ENCODE measurements around the gene TDRD12.
"Not testable (repeated sequence)": the region's sequence is repeated elsewhere in the genome, so short reads cannot be mapped to it uniquely, and the experiment has no call there.

TDRD12 gene

GRCh38 chr19:32694316-32694715, 25.3 kb upstream of the TDRD12 start:
- not testable (repeated sequence) for DNase-seq

GRCh38 chr19:32694851-32695250, 24.7 kb upstream of the TDRD12 start:
- DNase-seq, result not testable (repeated sequence)

- not testable (repeated sequence) for DNase-seq
These were observed 24.1 kb upstream of the TDRD12 start for GRCh38 chr19:32695506-32695905.

GRCh38 chr19:32696771-32697170, 22.8 kb upstream of the TDRD12 start:
- DNase-seq, result not testable (repeated sequence)

GRCh38 chr19:32700129-32700528, 19.4 kb upstream of the TDRD12 start:
- DNase-seq, result not testable (repeated sequence)

GRCh38 chr19:32702010-32702409, 17.6 kb upstream of the TDRD12 start:
- DNase-seq, result no peak

GRCh38 chr19:32704006-32704405, 15.6 kb upstream of the TDRD12 start:
- not testable (repeated sequence) for DNase-seq

- no peak for DNase-seq
These were observed 11.1 kb upstream of the TDRD12 start for GRCh38 chr19:32708457-32708856.

GRCh38 chr19:32709032-32709431, 10.5 kb upstream of the TDRD12 start:
- no peak for DNase-seq

- DNase-seq, result no peak
These were observed 7.8 kb upstream of the TDRD12 start for GRCh38 chr19:32711747-32712146.

- DNase-seq, result not testable (repeated sequence)
These were observed 3.4 kb upstream of the TDRD12 start for GRCh38 chr19:32716203-32716602.

- peak in 1 of 2 experiments; percentile 3 for DNase-seq
These were observed 2.1 kb upstream of the TDRD12 start for GRCh38 chr19:32717496-32717895.

GRCh38 chr19:32718286-32718685, 1.3 kb upstream of the TDRD12 start:
- no peak for DNase-seq

GRCh38 chr19:32720216-32720935, 809 bp downstream of the TDRD12 start:
- no peak for DNase-seq

- DNase-seq, result no peak
These were observed 1.3 kb downstream of the TDRD12 start for GRCh38 chr19:32720936-32721250.

- no peak for DNase-seq
These were observed 16.4 kb downstream of the TDRD12 start for GRCh38 chr19:32735936-32736335.

- no peak for DNase-seq
These were observed 23.5 kb downstream of the TDRD12 start for GRCh38 chr19:32743021-32743420.

GRCh38 chr19:32743447-32743846, 23.9 kb downstream of the TDRD12 start:
- no peak for DNase-seq

GRCh38 chr19:32744555-32745325, 25.2 kb downstream of the TDRD12 start:
- DNase-seq, result no peak

GRCh38 chr19:32745594-32746251, 26.2 kb downstream of the TDRD12 start:
- not testable (repeated sequence) for DNase-seq

GRCh38 chr19:32746631-32747196, 27.1 kb downstream of the TDRD12 start:
- not testable (repeated sequence) for DNase-seq

- DNase-seq, result no peak
These were observed 28.9 kb downstream of the TDRD12 start for GRCh38 chr19:32748497-32748896.

- no peak for DNase-seq
These were observed 29.4 kb downstream of the TDRD12 start for GRCh38 chr19:32748948-32749347.

All from cerebellar nuclear complex (tissue), 1 donor.